HepG2 (cell line): Measurements from ENCODE around the gene PPP1R16B. TPM values are rescaled to one million over a fixed set of nuclear protein-coding genes. Genes with fewer than 3 reads are reported as not detected.

Source experiments
- BRD4 ChIP-seq: sonication (generic); formaldehyde crosslinking; IDR thresholded peaks from 2 replicates; pipeline ENCODE4 v1.4.0; 2020; ENCODE audit warnings: missing genetic modification reagents
- FOXC1 ChIP-seq: sonication (generic); formaldehyde crosslinking; IDR thresholded peaks from 2 replicates; pipeline ENCODE4 v1.8.0; 2022; ENCODE audit warnings: mild to moderate bottlenecking, missing genetic modification reagents, borderline replicate concordance
- MED8 ChIP-seq: sonication (generic); formaldehyde crosslinking; IDR thresholded peaks from 2 replicates; pipeline ENCODE4 v1.8.1; 2023; ENCODE audit warnings: mild to moderate bottlenecking, missing genetic modification reagents; ENCODE audit not compliant: insufficient replicate concordance
- NR2F2 ChIP-seq: IDR thresholded peaks from 2 replicates; pipeline ENCODE4 v1.6.1; 2012; ENCODE audit warnings: low read depth, inconsistent platforms, borderline replicate concordance
- PHF5A ChIP-seq: IDR thresholded peaks from one replicate; pipeline ENCODE4 v1.6.1; 2018; ENCODE audit warnings: low read depth, missing genetic modification reagents; ENCODE audit not compliant: unreplicated experiment
- RFXANK ChIP-seq: IDR thresholded peaks from 2 replicates; pipeline ENCODE4 v1.6.1; 2016
- SOX5 ChIP-seq: IDR thresholded peaks from 2 replicates; pipeline ENCODE4 v1.6.1; 2016; ENCODE audit warnings: borderline replicate concordance
- SYNCRIP ChIP-seq: fragments of 200-400 bp; formaldehyde crosslinking; IDR thresholded peaks from 2 replicates; pipeline ENCODE4 v1.6.1; 2018; ENCODE audit warnings: mild to moderate bottlenecking, low read depth, low read length; ENCODE audit not compliant: insufficient read depth
- TARDBP ChIP-seq: sonication (generic); formaldehyde crosslinking; IDR thresholded peaks from 2 replicates; pipeline ENCODE4 v1.8.0; 2022; ENCODE audit warnings: mild to moderate bottlenecking, missing genetic modification reagents
- TBP ChIP-seq: sonication (generic); formaldehyde crosslinking; IDR thresholded peaks from 2 replicates; pipeline ENCODE4 v1.5.0; 2020; ENCODE audit warnings: missing genetic modification reagents
- ZBTB38 ChIP-seq: sonication (generic); formaldehyde crosslinking; IDR thresholded peaks from 2 replicates; pipeline ENCODE4 v1.5.1; 2020; ENCODE audit warnings: mild to moderate bottlenecking, missing genetic modification reagents
- ZFP90 ChIP-seq: sonication (generic); formaldehyde crosslinking; IDR thresholded peaks from 2 replicates; pipeline ENCODE4 v1.8.0; 2022; ENCODE audit warnings: missing genetic modification reagents, mild to moderate bottlenecking, inconsistent platforms, borderline replicate concordance
- ZMYM3 ChIP-seq: sonication (generic); formaldehyde crosslinking; IDR thresholded peaks from 2 replicates; pipeline ENCODE4 v1.5.1; 2020; ENCODE audit warnings: mild to moderate bottlenecking, missing genetic modification reagents
- ZNF234 ChIP-seq: sonication (generic); formaldehyde crosslinking; conservative IDR thresholded peaks from 2 replicates; pipeline ENCODE4 v1.5.1; 2020; ENCODE audit warnings: mild to moderate bottlenecking, missing genetic modification reagents
- ZNF34 ChIP-seq: sonication (generic); formaldehyde crosslinking; IDR thresholded peaks from 2 replicates; pipeline ENCODE4 v1.4.0; 2020; ENCODE audit warnings: mild to moderate bottlenecking, missing genetic modification reagents, borderline replicate concordance
- ZNF547 ChIP-seq: sonication (generic); formaldehyde crosslinking; IDR thresholded peaks from 2 replicates; pipeline ENCODE4 v1.5.1; 2020; ENCODE audit warnings: mild to moderate bottlenecking, missing genetic modification reagents
- ZNF678 ChIP-seq: sonication (generic); formaldehyde crosslinking; IDR thresholded peaks from 2 replicates; pipeline ENCODE4 v1.4.0; 2020; ENCODE audit warnings: mild to moderate bottlenecking, missing genetic modification reagents
- ZNF776 ChIP-seq: sonication (generic); formaldehyde crosslinking; IDR thresholded peaks from 2 replicates; pipeline ENCODE4 v1.4.0; 2020; ENCODE audit warnings: mild to moderate bottlenecking, missing genetic modification reagents
- polyA plus RNA-seq, 8 experiments: library from polyadenylated mRNA; depleted of rRNA in 3 of 8; stranded (reverse) in 7 of 8; unstranded in 1 of 8; fragments of >200 nt; fragmentation: Illumina TruSeq in 4 of 8; extraction: Trizol in 4 of 8; gene quantifications; 2 replicates each; pipeline versions ENCODE4 v1.2.1 to v1.2.3, GENCODE V29; 2011 to 2016; ENCODE audit warnings: low read depth in 4 of 8, missing spikeins in 1 of 8, mixed read lengths in 1 of 8; ENCODE audit not compliant: insufficient read depth in 1 of 8
- total RNA-seq, 5 experiments: library from RNA; depleted of rRNA; stranded (reverse); fragments of >200 nt; fragmentation: Illumina TruSeq; extraction: Trizol; gene quantifications; 2 replicates each; pipeline ENCODE4 v1.2.3, GENCODE V29; 2016; ENCODE audit warnings: low read depth in 1 of 5
- TF ChIP-seq, protein P1 (sequence below): sonication (generic); formaldehyde crosslinking; IDR thresholded peaks from 2 replicates; pipeline ENCODE4 v1.9.0; 2022; ENCODE audit warnings: missing genetic modification reagents, mild to moderate bottlenecking, borderline replicate concordance
- TF ChIP-seq, protein P2 (sequence below): IDR thresholded peaks from 2 replicates; pipeline ENCODE4 v1.6.1; 2016; ENCODE audit warnings: mild to moderate bottlenecking, missing biosample characterization, missing genetic modification reagents
- TF ChIP-seq, protein P3 (sequence below): sonication (generic); formaldehyde crosslinking; IDR thresholded peaks from 2 replicates; pipeline ENCODE4 v1.5.1; 2020; ENCODE audit warnings: mild to moderate bottlenecking, moderate library complexity, missing genetic modification reagents
- TF ChIP-seq, protein P4 (sequence below): sonication (generic); formaldehyde crosslinking; IDR thresholded peaks from 2 replicates; pipeline ENCODE4 v1.4.0; 2020; ENCODE audit warnings: missing genetic modification reagents

PPP1R16B gene
- total and polyA plus RNA-seq, 2 of the 13 experiments (the other 11 are each of a cell fraction or from before 2014, with no cell fraction given), result 0.02 to 0.11 TPM

DNA sequence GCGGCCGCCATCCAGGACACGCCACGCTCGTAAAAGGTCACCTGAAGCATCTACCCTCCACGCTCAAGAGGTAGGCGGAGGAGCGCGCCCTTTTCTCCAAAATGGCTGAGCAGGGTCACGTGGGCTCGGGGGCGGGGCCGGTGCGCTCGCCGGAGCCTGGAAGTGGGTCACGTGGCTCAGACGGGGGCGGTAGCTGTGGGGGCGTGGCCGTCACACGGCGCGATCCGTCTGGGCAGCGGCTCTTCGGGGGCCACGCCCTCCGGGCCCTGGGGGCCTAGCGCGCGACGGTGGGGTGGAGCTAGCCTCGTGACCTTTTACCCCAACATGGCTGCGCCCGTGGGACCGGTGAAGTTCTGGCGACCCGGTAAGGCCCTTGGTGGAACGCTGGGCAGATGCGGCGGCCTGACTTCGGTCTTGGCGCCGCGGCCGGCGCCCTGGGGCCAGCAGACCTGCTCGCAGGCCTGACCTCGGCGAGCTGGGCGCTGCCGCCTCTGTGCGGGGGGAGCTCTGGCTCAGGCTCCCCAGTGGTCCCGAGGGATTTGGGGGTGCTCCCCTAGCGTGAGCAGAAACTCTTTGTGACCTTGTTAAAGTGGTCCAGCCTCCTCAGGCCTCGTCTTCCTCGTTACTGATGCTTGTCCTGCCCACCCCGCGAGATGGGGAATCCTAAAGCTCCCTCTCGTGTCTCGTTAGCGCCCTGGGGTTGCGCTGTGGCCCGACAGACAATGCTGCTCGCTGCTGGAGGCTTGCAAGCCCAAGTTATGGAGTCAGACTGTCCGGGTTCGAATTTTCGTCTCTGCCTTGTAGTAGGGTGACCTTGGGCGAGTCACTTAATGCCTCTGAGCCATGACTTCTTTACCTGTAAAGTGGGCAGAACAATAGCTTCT, 156.8 kb downstream of the PPP1R16B start, which contains the start of gene DHX35 (continued):
- TF ChIP-seq, protein P1, sequence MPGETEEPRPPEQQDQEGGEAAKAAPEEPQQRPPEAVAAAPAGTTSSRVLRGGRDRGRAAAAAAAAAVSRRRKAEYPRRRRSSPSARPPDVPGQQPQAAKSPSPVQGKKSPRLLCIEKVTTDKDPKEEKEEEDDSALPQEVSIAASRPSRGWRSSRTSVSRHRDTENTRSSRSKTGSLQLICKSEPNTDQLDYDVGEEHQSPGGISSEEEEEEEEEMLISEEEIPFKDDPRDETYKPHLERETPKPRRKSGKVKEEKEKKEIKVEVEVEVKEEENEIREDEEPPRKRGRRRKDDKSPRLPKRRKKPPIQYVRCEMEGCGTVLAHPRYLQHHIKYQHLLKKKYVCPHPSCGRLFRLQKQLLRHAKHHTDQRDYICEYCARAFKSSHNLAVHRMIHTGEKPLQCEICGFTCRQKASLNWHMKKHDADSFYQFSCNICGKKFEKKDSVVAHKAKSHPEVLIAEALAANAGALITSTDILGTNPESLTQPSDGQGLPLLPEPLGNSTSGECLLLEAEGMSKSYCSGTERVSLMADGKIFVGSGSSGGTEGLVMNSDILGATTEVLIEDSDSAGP, result peak; percentile 98
- peak; percentile 97 for TF ChIP-seq ZBTB38 (CRISPR knock-in tag)
- TF ChIP-seq, protein P2, sequence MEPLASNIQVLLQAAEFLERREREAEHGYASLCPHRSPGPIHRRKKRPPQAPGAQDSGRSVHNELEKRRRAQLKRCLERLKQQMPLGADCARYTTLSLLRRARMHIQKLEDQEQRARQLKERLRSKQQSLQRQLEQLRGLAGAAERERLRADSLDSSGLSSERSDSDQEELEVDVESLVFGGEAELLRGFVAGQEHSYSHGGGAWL, result peak; percentile 87
- 0 out of 2 replicates have a peak, but pooled peaks have one; percentile 85 for TF ChIP-seq TBP
- TF ChIP-seq ZNF547 (CRISPR knock-in tag), result peak; percentile 97
- peak; percentile 67 for TF ChIP-seq RFXANK (CRISPR knock-in tag)
- TF ChIP-seq SOX5 (CRISPR knock-in tag), result peak; percentile 26; the same call in 1 of the 2 replicates
- peak; percentile 70; the same call in 1 of the 2 replicates for TF ChIP-seq ZFP90 (CRISPR knock-in tag)
- peak; percentile 98 for TF ChIP-seq BRD4 (CRISPR knock-in tag)
- 0 out of 2 replicates have a peak, but pooled peaks have one; percentile 77 for TF ChIP-seq ZNF776 (CRISPR knock-in tag)
- no peak for TF ChIP-seq PHF5A (CRISPR knock-in tag)
- TF ChIP-seq, protein P3, sequence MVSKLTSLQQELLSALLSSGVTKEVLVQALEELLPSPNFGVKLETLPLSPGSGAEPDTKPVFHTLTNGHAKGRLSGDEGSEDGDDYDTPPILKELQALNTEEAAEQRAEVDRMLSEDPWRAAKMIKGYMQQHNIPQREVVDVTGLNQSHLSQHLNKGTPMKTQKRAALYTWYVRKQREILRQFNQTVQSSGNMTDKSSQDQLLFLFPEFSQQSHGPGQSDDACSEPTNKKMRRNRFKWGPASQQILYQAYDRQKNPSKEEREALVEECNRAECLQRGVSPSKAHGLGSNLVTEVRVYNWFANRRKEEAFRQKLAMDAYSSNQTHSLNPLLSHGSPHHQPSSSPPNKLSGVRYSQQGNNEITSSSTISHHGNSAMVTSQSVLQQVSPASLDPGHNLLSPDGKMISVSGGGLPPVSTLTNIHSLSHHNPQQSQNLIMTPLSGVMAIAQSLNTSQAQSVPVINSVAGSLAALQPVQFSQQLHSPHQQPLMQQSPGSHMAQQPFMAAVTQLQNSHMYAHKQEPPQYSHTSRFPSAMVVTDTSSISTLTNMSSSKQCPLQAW (CRISPR knock-in tag), result peak; percentile 90
- TF ChIP-seq SYNCRIP, result no peak
- peak; percentile 91 for TF ChIP-seq ZMYM3 (CRISPR knock-in tag)
- TF ChIP-seq TARDBP (CRISPR knock-in tag), result peak; percentile 71; the same call in 1 of the 2 replicates
- peak; percentile 48; the same call in 1 of the 2 replicates for TF ChIP-seq NR2F2
- TF ChIP-seq FOXC1 (CRISPR knock-in tag), result peak; percentile 86
- TF ChIP-seq MED8 (CRISPR knock-in tag), result peak; percentile 79
- TF ChIP-seq, protein P4, sequence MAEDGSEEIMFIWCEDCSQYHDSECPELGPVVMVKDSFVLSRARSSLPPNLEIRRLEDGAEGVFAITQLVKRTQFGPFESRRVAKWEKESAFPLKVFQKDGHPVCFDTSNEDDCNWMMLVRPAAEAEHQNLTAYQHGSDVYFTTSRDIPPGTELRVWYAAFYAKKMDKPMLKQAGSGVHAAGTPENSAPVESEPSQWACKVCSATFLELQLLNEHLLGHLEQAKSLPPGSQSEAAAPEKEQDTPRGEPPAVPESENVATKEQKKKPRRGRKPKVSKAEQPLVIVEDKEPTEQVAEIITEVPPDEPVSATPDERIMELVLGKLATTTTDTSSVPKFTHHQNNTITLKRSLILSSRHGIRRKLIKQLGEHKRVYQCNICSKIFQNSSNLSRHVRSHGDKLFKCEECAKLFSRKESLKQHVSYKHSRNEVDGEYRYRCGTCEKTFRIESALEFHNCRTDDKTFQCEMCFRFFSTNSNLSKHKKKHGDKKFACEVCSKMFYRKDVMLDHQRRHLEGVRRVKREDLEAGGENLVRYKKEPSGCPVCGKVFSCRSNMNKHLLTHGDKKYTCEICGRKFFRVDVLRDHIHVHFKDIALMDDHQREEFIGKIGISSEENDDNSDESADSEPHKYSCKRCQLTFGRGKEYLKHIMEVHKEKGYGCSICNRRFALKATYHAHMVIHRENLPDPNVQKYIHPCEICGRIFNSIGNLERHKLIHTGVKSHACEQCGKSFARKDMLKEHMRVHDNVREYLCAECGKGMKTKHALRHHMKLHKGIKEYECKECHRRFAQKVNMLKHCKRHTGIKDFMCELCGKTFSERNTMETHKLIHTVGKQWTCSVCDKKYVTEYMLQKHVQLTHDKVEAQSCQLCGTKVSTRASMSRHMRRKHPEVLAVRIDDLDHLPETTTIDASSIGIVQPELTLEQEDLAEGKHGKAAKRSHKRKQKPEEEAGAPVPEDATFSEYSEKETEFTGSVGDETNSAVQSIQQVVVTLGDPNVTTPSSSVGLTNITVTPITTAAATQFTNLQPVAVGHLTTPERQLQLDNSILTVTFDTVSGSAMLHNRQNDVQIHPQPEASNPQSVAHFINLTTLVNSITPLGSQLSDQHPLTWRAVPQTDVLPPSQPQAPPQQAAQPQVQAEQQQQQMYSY (CRISPR knock-in tag), result peak; percentile 67; the same call in 1 of the 2 replicates
- TF ChIP-seq ZNF34 (CRISPR knock-in tag), result peak; percentile 89; the same call in 1 of the 2 replicates
- peak; percentile 96; the same call in 1 of the 2 replicates for TF ChIP-seq ZNF234 (CRISPR knock-in tag)
- TF ChIP-seq ZNF678, result peak; percentile 66; the same call in 1 of the 2 replicates
